Choroid plexus epithelial cell (primary cell): ENCODE results near the gene GNLY.
A peak's percentile ranks its signal among the peaks of the same experiment; 100 is the strongest.

Experiments used
- DNase-seq: peaks from one replicate; pipeline ENCODE4 v3.0.0-alpha.2; 2010; ENCODE audit warnings: low read depth
- H3K4me3 ChIP-seq: 2 replicates; pipeline ENCODE4 v1.5.1; 2011; ENCODE audit warnings: low read depth, mild to moderate bottlenecking, control low read depth, low read length, moderate library complexity
- TF ChIP-seq, protein P1 (sequence below): conservative IDR thresholded peaks from 2 replicates; pipeline ENCODE4 v1.5.1; 2011; ENCODE audit warnings: low read depth, mild to moderate bottlenecking, control low read depth, inconsistent platforms, low read length, moderate library complexity

GNLY gene

DNA sequence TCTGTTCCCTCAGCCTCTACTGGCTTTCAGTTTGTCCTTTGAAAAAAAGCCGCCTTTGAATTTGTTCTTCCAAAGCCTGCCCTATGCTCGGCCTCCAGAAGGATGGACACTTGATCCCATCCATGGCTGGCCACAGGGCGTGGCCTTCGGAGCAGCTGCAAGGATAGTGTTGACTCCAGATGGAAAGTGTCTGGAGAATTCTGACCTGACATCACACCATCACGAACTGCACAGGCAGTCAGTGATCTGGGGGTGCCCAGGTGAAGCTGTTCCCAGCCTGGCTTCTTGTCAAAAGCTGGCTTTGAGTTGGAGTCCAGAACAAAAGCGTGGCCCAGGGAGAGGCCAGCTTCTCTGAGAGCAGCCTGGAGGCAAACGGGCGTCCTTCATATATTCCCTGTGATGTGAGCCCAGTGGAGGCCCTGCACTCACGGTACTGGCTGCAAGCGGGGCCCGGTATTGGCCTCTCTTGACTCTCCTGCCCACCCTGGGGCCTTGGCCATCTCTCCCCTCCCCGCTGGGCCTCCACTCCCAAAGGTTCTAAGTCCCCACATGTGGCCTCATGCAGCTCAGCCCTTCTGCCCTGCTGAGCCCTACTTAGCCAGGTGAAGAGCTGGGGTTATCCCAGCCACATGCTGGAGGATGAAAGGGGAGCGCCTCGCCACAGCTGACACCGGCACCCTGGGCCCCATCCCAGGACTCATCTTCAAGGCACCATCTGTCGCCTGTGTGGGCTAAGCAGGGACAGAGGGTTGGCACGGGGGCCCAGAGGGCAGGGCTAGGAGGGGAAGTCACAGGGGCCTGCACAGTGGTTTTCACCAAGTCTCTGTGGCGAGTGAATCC lies 39.2 kb downstream of the GNLY start:
- DNase-seq, result no peak
- TF ChIP-seq, protein P1, sequence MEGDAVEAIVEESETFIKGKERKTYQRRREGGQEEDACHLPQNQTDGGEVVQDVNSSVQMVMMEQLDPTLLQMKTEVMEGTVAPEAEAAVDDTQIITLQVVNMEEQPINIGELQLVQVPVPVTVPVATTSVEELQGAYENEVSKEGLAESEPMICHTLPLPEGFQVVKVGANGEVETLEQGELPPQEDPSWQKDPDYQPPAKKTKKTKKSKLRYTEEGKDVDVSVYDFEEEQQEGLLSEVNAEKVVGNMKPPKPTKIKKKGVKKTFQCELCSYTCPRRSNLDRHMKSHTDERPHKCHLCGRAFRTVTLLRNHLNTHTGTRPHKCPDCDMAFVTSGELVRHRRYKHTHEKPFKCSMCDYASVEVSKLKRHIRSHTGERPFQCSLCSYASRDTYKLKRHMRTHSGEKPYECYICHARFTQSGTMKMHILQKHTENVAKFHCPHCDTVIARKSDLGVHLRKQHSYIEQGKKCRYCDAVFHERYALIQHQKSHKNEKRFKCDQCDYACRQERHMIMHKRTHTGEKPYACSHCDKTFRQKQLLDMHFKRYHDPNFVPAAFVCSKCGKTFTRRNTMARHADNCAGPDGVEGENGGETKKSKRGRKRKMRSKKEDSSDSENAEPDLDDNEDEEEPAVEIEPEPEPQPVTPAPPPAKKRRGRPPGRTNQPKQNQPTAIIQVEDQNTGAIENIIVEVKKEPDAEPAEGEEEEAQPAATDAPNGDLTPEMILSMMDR, result no peak
- no peak overlapping the region for H3K4me3 ChIP-seq

DNA sequence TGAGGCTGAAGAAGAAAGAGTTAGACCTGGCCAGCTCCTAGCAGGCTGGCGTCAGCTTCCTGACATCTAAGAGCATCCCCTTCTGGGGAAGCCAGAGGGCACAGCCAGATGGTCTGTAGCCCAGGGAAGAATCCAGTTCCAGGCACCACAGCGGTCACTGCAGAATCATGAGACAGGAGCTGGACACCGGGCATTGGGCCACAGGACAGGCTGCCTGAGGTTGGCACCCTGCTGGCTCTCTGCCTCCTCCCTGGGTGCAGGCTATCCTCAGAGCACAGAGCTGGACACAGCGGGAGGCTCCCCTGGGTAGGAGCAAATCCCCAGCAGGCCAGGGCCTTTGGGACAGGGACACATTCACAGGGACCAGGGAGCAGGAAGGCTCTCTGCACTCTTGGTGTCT lies 39.9 kb downstream of the GNLY start:
- DNase-seq, result no peak
- no peak overlapping the region for H3K4me3 ChIP-seq
- TF ChIP-seq, protein P1, result no peak

DNA sequence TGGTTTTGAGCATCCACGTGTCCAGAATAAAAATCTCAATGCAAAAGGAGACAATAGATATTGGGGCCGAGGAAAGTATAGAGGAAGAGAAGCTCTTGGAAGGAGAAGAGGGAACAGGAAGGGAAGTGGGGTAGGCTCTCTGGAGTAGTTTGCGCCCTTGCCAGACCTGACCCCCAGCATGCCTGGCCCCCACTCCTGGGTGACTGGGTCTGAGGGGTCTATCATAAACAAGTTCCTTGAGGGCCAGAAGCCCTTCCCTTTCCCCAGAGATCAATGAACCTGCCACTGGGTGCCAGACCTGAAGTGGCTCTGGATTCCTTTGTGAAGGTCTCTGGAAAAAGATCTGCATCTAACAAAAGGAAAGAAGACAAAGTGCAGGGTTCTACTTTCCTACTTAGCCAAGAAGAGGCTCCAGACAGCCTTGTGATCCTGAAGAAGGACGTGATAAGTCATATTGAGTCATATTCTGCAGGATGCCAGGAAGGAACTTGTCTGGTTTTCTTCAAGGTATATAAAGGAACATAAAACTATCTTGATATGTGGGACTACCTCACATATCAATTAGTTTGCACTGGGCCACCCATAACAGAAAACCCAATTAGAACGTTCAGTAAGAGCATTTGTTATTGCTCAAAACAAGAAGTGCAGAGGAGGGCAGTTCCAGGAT lies 40.9 kb downstream of the GNLY start:
- no peak for DNase-seq
- no peak overlapping the region for H3K4me3 ChIP-seq
- TF ChIP-seq, protein P1, result no peak

DNA sequence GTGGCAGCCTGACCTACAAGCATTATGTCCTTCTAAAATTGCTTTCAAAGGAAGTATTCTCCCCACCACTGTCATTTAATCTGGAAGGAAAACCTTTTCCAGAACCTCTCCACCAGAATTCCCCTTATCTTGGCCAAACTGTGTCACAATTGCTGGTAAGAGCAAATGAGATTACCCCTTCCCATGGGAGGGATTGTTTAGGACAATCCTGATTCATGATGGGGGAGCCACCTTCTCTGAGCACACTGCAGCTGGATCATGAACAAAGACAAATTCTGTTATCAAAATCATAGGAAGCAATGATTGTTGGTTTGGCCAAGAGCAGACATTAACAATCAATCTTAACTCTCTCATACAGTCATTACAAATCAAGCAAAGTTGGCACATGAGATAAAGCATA lies 41.5 kb downstream of the GNLY start:
- no peak overlapping the region for H3K4me3 ChIP-seq
- DNase-seq, result no peak
- TF ChIP-seq, protein P1, result no peak

DNA sequence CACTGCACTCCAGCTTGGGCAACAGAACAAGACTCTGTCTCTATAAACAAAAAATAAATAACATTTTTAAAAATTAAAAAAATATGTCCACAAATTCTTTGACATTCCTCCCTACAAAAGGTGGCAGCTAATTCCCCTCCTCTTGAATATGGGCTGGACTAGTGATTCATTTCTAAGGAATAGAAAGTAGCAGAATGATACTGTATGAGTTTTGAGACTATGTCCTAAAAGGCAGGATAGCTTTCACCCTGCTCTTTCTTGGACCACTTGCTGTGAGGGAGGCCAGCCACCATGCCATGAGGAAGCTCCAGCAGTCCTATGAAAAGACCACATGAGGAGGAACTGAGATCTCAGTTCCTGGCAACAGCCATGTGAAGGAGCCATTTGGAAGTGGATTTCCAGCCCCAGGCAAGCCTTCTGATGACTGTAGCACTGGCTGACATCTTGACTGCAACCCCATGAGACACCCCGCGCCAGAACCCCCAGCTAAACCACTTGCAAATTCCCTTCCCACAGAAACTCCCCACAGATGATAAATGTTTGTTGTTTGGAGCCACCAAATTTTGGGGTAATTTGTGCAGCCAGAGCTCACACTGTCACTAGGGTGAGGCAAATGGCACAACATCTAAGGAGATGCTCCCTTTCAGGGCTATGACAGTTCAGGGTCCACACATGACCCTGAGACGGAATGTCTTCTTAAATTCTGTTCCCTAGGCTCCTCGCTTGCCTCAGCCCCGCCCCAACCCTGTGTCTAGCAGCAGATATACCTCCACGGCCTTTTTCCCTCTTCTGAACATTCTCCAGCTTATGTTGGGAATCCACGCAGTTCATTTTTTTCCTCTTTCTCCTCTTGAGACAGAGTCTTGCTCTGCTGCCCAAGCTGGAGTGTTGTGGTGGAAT lies 42.5 kb downstream of the GNLY start:
- no peak overlapping the region for H3K4me3 ChIP-seq
- DNase-seq, result no peak
- TF ChIP-seq, protein P1, result no peak

DNA sequence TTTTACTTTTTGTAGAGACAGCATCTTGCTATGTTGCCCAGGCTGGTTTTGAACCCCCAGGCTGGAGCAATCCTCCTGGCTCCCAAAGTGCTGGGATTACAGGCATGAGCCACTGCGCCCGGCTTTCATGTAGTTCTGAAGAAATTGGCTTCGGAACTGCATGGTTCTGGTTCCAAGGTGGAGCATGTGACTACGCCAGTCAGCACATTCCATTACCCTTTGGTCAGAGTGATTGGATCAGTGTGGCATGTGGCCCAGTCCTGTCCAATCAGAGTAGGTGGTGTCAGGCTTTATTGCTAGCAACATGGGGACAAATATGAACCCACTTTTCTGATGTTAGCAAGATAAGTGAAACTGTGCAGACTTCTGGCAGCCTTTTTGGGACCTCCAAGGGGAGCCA lies 43.3 kb downstream of the GNLY start:
- no peak overlapping the region for H3K4me3 ChIP-seq
- TF ChIP-seq, protein P1, result no peak
- DNase-seq, result peak; percentile 89
